Keratinocyte (primary cell): Measurements from ENCODE around the gene MMP21. TPM values are rescaled to one million over a fixed set of nuclear protein-coding genes. Genes with fewer than 3 reads are reported as not detected.

Experiments
- DNase-seq: peaks from one replicate; pipeline ENCODE4 v3.0.0-alpha.2; 2011; ENCODE audit warnings: low read depth, missing footprints, low spot score
- FAIRE-seq: peaks from 2 replicates; lab custom pipeline; 2011; peaks lifted over from hg19 to GRCh38; lab: Jason Lieb, UNC
- H2AFZ ChIP-seq: 2 replicates; pipeline ENCODE4 v1.6.0; 2012; ENCODE audit warnings: low read length, control low read depth, inconsistent platforms; ENCODE audit not compliant: control insufficient read depth
- H3K27ac ChIP-seq: 2 replicates; pipeline ENCODE4 v1.5.1; 2011; ENCODE audit warnings: low read length; ENCODE audit not compliant: control insufficient read depth, insufficient read depth
- H3K27me3 ChIP-seq: 3 replicates; pipeline ENCODE4 v1.6.0; 2011; ENCODE audit warnings: low read length; ENCODE audit not compliant: control insufficient read depth, insufficient read depth; ENCODE audit errors: extremely low read depth
- H3K36me3 ChIP-seq, 2 experiments: 2 replicates in 1 of 2; 3 replicates in 1 of 2; pipeline ENCODE4 v1.5.1; 2011; ENCODE audit warnings: low read length in 2 of 2, mild to moderate bottlenecking in 1 of 2; ENCODE audit not compliant: control insufficient read depth in 2 of 2, insufficient read depth in 2 of 2; ENCODE audit errors: extremely low read depth in 1 of 2
- H3K4me1 ChIP-seq: 3 replicates; pipeline ENCODE4 v1.5.1; 2011; ENCODE audit warnings: low read length; ENCODE audit not compliant: control insufficient read depth, insufficient read depth; ENCODE audit errors: extremely low read depth
- H3K4me2 ChIP-seq: 3 replicates; pipeline ENCODE4 v1.6.0; 2011; ENCODE audit warnings: low read depth, low read length; ENCODE audit not compliant: control insufficient read depth, insufficient read depth; ENCODE audit errors: extremely low read depth
- H3K4me3 ChIP-seq, 3 experiments: fragments of 200-600 bp in 1 of 3; sonication (generic) in 1 of 3; 2 replicates in 2 of 3; 3 replicates in 1 of 3; pipeline ENCODE4 v1.5.1; 2011 to 2016; ENCODE audit warnings: low read length in 3 of 3, mild to moderate bottlenecking in 3 of 3, control low read depth in 2 of 3, inconsistent platforms in 1 of 3, low read depth in 1 of 3, mixed read lengths in 1 of 3, mixed run types in 1 of 3, moderate library complexity in 1 of 3; ENCODE audit not compliant: control insufficient read depth in 2 of 3, insufficient read depth in 2 of 3; ENCODE audit errors: extremely low read depth in 1 of 3
- H3K79me2 ChIP-seq: 2 replicates; pipeline ENCODE4 v1.6.0; 2012; ENCODE audit warnings: low read length; ENCODE audit not compliant: control insufficient read depth, insufficient read depth
- H3K9ac ChIP-seq: 3 replicates; pipeline ENCODE4 v1.6.0; 2011; ENCODE audit warnings: low read length; ENCODE audit not compliant: control insufficient read depth, insufficient read depth; ENCODE audit errors: extremely low read depth
- H3K9me1 ChIP-seq: 3 replicates; pipeline ENCODE4 v1.6.0; 2011; ENCODE audit warnings: low read length; ENCODE audit not compliant: control insufficient read depth, insufficient read depth; ENCODE audit errors: extremely low read depth
- H3K9me3 ChIP-seq: 2 replicates; pipeline ENCODE4 v1.5.1; 2012; ENCODE audit warnings: low read depth, low read length; ENCODE audit not compliant: control insufficient read depth
- H4K20me1 ChIP-seq: 3 replicates; pipeline ENCODE4 v1.6.0; 2011; ENCODE audit warnings: low read length; ENCODE audit not compliant: control insufficient read depth, insufficient read depth; ENCODE audit errors: extremely low read depth
- CTCF ChIP-seq, 3 experiments: IDR thresholded peaks in 1 of 3; conservative IDR thresholded peaks in 1 of 3; optimal IDR thresholded peaks in 1 of 3; 2 replicates in 2 of 3; 3 replicates in 1 of 3; pipeline versions ENCODE3 to v1.5.1; 2011; ENCODE audit warnings: low read length in 3 of 3, mild to moderate bottlenecking in 3 of 3, moderate library complexity in 2 of 3, control low read depth in 1 of 3, inconsistent platforms in 1 of 3; ENCODE audit not compliant: insufficient read depth in 2 of 3; ENCODE audit errors: extremely low read depth in 1 of 3
- EZH2 ChIP-seq: IDR thresholded peaks from one replicate; pipeline ENCODE4 v1.6.1; 2012; ENCODE audit warnings: inconsistent platforms, mild to moderate bottlenecking, low read length, moderate library complexity
- dilution Hi-C: fragments of 300-500 bp; cut with MboI; formaldehyde crosslinking; loops from one replicate; pipeline ENCODE4 v1.7.0; 2020; ENCODE audit warnings: low sequenced_read_pairs; ENCODE audit not compliant: extremely low pct_ligation_motif_present
- polyA plus RNA-seq, 5 experiments: library from polyadenylated mRNA; depleted of rRNA in 3 of 5; stranded (reverse) in 3 of 5; stranded (forward) in 1 of 5; unstranded in 1 of 5; fragments of >200 nt; gene quantifications; 1 replicate in 1 of 5; 2 replicates in 3 of 5; 3 replicates in 1 of 5; pipeline versions ENCODE4 v1.2.1 to v1.2.3, GENCODE V29; 2011 to 2012; ENCODE audit warnings: missing spikeins in 2 of 5, low read depth in 1 of 5, low replicate concordance in 1 of 5

The MMP21 gene
- polyA plus RNA-seq, 1 donor (not counting 4 experiments of a cell fraction or from before 2014, with no cell fraction given): not detected

DNA sequence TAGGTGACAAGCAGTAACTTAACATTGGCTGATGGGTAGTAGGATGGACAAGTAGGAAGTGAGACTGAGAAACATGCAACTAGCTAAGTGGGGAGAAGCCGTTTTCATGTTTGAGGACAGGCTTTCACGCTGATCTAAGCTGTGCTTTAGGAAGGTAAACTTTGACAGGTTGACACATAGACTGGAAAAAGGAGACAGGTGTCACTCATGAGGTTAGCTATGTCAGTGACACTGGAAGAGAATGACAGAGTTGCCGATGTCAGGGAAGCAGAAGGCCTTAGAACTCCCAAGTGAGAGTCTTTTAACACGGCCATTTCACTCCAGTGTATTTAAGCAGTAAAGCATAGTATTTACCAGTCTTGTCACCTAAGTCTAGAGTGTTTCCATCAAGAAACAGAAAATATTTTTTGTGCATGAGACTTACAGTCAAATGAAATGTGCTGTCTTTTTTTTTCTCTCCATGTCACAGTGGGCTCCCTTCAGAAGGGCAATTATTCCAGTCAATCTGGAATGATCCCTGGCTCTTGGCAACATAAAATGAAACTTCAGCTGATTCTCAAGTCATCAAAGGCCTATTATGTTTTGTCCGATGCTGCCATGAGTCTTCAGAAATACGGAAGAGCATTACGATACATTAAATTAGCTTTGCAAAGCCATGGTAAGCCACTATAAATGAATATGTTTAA lies 35.5 kb downstream of the MMP21 start:
- dilution Hi-C loops: no loop called here
- Histone ChIP-seq H3K9ac (no peak overlapping the region), H3K4me1 (no peaks in the 10 kb centered on the region), H3K79me2 (no peaks in the 10 kb centered on the region), H3K27me3 (no peaks in the 10 kb centered on the region), H3K9me1 (no peaks in the 10 kb centered on the region), H3K36me3 (peaks cover 23 to 38% of the 10 kb centered on the region in 2 experiments), H2AFZ (no peak overlapping the region), H3K27ac (no peak overlapping the region), H3K4me3 (no peak overlapping the region), H3K9me3 (no peaks in the 10 kb centered on the region), H4K20me1 (no peaks in the 10 kb centered on the region), H3K4me2 (no peak overlapping the region)
- no peak for DNase-seq
- no peak for TF ChIP-seq CTCF (optimal IDR thresholded peaks at IDR 0.05 in 1 of 3, IDR thresholded peaks at IDR 0.05 in 1 of 3, conservative IDR thresholded peaks at IDR 0.05 in 1 of 3; ENCODE audit: extremely low read depth in 1 of 3, insufficient read depth in 2 of 3, low read length in 3 of 3)
- TF ChIP-seq EZH2: no peak
- no peak for FAIRE-seq

DNA sequence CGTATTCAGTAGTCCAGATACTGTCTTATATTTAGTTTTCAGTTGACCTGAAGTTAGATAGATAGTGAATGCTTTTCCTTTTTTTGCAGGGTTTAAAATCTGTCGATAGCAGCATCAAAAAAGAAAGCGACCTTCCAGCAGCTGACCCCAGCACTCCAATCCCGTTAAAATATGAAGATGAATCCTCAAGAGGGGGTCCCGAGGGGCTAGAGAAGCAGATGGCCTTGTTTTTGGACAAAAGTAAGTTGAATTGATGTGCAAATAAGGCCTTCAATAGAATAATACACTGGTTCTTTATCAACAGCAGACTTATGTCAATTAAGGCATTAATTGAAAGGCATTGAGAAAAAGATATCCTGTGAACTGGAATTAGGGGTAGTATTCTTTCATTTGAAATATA lies 37.4 kb downstream of the MMP21 start:
- H3K9me1 ChIP-seq: no peaks in the 10 kb centered on the region
- no peaks in the 10 kb centered on the region for H3K4me1 ChIP-seq
- FAIRE-seq (no peak), DNase-seq (no peak)
- H3K36me3 ChIP-seq: peaks cover 24 to 36% of the 10 kb centered on the region in 2 experiments
- no peaks in the 10 kb centered on the region for H4K20me1 ChIP-seq
- no peaks in the 10 kb centered on the region for H3K27me3 ChIP-seq
- H3K9ac ChIP-seq: no peak overlapping the region
- H3K9me3 ChIP-seq: no peaks in the 10 kb centered on the region
- no peak overlapping the region for H2AFZ ChIP-seq
- TF ChIP-seq CTCF (optimal IDR thresholded peaks at IDR 0.05 in 1 of 3, IDR thresholded peaks at IDR 0.05 in 1 of 3, conservative IDR thresholded peaks at IDR 0.05 in 1 of 3; ENCODE audit: extremely low read depth in 1 of 3, insufficient read depth in 2 of 3, low read length in 3 of 3) (no peak), EZH2 (no peak)
- H3K79me2 ChIP-seq: no peaks in the 10 kb centered on the region
- H3K4me3 ChIP-seq: no peak overlapping the region
- H3K4me2 ChIP-seq: no peak overlapping the region
- H3K27ac ChIP-seq: no peak overlapping the region
- dilution Hi-C loops: no loop called here
